Endothelial cell of umbilical vein (primary cell): ENCODE results near the gene COL8A1. TPM values are rescaled to one million over a fixed set of nuclear protein-coding genes. Genes with fewer than 3 reads are reported as not detected.

Experiments used
- BruUV-seq: library from RNA; stranded (reverse); fragments of 400-500 nt; replicated peaks from 2 replicates; lab custom pipeline; 2021; lab: Mats Ljungman, UMichigan
- CTCF ChIA-PET: fragments of 300-600, 350-600 bp; sonication (Branson Sonifier 250); formaldehyde crosslinking; loops from one replicate; lab custom pipeline; 2021; ENCODE audit warnings: antibody characterized with exemption, inconsistent platforms; lab: Charles Lee
- POLR2A ChIA-PET: fragments of 300-600, 350-600 bp; sonication (Branson Sonifier 250); formaldehyde crosslinking; loops from one replicate; lab custom pipeline; 2021; ENCODE audit warnings: antibody characterized with exemption, inconsistent platforms; lab: Charles Lee
- DNase-seq: peaks from one replicate; pipeline ENCODE4 v3.0.0-alpha.2; 2011; ENCODE audit warnings: low read depth, low spot score
- FAIRE-seq: peaks from 2 replicates; lab custom pipeline; 2011; peaks lifted over from hg19 to GRCh38; lab: Jason Lieb, UNC
- H2AFZ ChIP-seq: 2 replicates; pipeline ENCODE4 v1.6.0; 2012; ENCODE audit warnings: low read depth, low read length, control low read depth, inconsistent platforms
- H3K27ac ChIP-seq: 2 replicates; pipeline ENCODE4 v1.5.1; 2011; ENCODE audit warnings: low read depth, mild to moderate bottlenecking, control low read depth, low read length, moderate library complexity; ENCODE audit not compliant: insufficient read depth
- H3K27me3 ChIP-seq, 2 experiments: 2 replicates each; pipeline versions ENCODE4 v1.6.0 to v1.6.1; 2011; ENCODE audit warnings: low read length in 2 of 2, mixed read lengths in 1 of 2; ENCODE audit not compliant: control insufficient read depth in 2 of 2, insufficient read depth in 2 of 2
- H3K36me3 ChIP-seq, 2 experiments: 2 replicates in 1 of 2; 3 replicates in 1 of 2; pipeline ENCODE4 v1.5.1; 2011; ENCODE audit warnings: low read length in 2 of 2, mild to moderate bottlenecking in 1 of 2, moderate library complexity in 1 of 2; ENCODE audit not compliant: control insufficient read depth in 2 of 2, insufficient read depth in 2 of 2; ENCODE audit errors: extremely low read depth in 1 of 2
- H3K4me1 ChIP-seq: 3 replicates; pipeline ENCODE4 v1.5.1; 2011; ENCODE audit warnings: mild to moderate bottlenecking, low read length; ENCODE audit not compliant: control insufficient read depth, insufficient read depth; ENCODE audit errors: extremely low read depth
- H3K4me2 ChIP-seq: 2 replicates; pipeline ENCODE4 v1.6.1; 2011; ENCODE audit warnings: low read length, control low read depth, mixed read lengths; ENCODE audit not compliant: insufficient read depth
- H3K4me3 ChIP-seq, 3 experiments: fragments of 200-600 bp in 1 of 3; sonication (generic), shearing (Covaris generic) in 1 of 3; replicated peaks in 1 of 3; 2 replicates each; pipeline ENCODE4 v1.5.1; 2011 to 2016; ENCODE audit warnings: control low read depth in 3 of 3, low read length in 3 of 3, mild to moderate bottlenecking in 2 of 3, inconsistent platforms in 1 of 3, low read depth in 1 of 3, moderate library complexity in 1 of 3; ENCODE audit not compliant: insufficient read depth in 1 of 3
- H3K79me2 ChIP-seq: 2 replicates; pipeline ENCODE4 v1.6.0; 2012; ENCODE audit warnings: low read length, inconsistent platforms; ENCODE audit not compliant: control insufficient read depth, insufficient read depth
- H3K9ac ChIP-seq: replicated peaks from 2 replicates; pipeline ENCODE3; 2011; ENCODE audit warnings: low read length, control low read depth; ENCODE audit not compliant: insufficient read depth; ENCODE audit errors: extremely low read depth
- H3K9me1 ChIP-seq: replicated peaks from 3 replicates; pipeline ENCODE4 v1.6.0; 2011; ENCODE audit warnings: mild to moderate bottlenecking, low read length; ENCODE audit not compliant: control insufficient read depth, insufficient read depth; ENCODE audit errors: extremely low read depth
- H3K9me3 ChIP-seq: replicated peaks from 2 replicates; pipeline ENCODE4 v1.5.1; 2012; ENCODE audit warnings: low read length, inconsistent platforms; ENCODE audit not compliant: control insufficient read depth, insufficient read depth
- H4K20me1 ChIP-seq: replicated peaks from 2 replicates; pipeline ENCODE3; 2011; ENCODE audit warnings: mild to moderate bottlenecking, low read length; ENCODE audit not compliant: control insufficient read depth, insufficient read depth; ENCODE audit errors: extremely low read depth
- EZH2 ChIP-seq: IDR thresholded peaks from 2 replicates; pipeline ENCODE4 v1.6.1; 2012; ENCODE audit warnings: borderline replicate concordance, low read depth, mild to moderate bottlenecking, moderate library complexity, low read length, inconsistent platforms; ENCODE audit not compliant: severe bottlenecking
- GATA2 ChIP-seq: IDR thresholded peaks from 2 replicates; pipeline ENCODE4 v1.7.0; 2011; ENCODE audit warnings: low read depth, mild to moderate bottlenecking, moderate library complexity, mixed read lengths, low read length; ENCODE audit not compliant: insufficient read length, insufficient read depth
- JUN ChIP-seq: IDR thresholded peaks from 2 replicates; pipeline ENCODE4 v1.6.1; 2011; ENCODE audit warnings: borderline replicate concordance, low read depth; ENCODE audit not compliant: insufficient read length, insufficient read depth
- MYC ChIP-seq: IDR thresholded peaks from one replicate; pipeline ENCODE4 v1.6.1; 2011; ENCODE audit warnings: mild to moderate bottlenecking, low read depth, low read length
- POLR2A ChIP-seq: IDR thresholded peaks from 2 replicates; pipeline ENCODE4 v1.6.1; 2012; ENCODE audit warnings: low read depth, mild to moderate bottlenecking, control low read depth, low read length
- POLR2AphosphoS5 ChIP-seq: IDR thresholded peaks from 2 replicates; pipeline ENCODE4 v1.6.1; 2012; ENCODE audit warnings: low read depth, mild to moderate bottlenecking, control low read depth, low read length, moderate library complexity; ENCODE audit not compliant: insufficient read depth
- dilution Hi-C: fragments of 300-500 bp; cut with MboI; formaldehyde crosslinking; loops from one replicate; pipeline ENCODE4 v1.15.0; 2019; ENCODE audit warnings: low sequenced_read_pairs; ENCODE audit not compliant: extremely low pct_ligation_motif_present
- intact Hi-C: fragments of 100-400 bp; cut with micrococcal nuclease; formaldehyde crosslinking; loops from one replicate; pipeline ENCODE4 v1.10.0; 2022
- polyA plus RNA-seq, 4 experiments: library from polyadenylated mRNA; depleted of rRNA in 3 of 4; stranded (reverse) in 3 of 4; unstranded in 1 of 4; fragments of >200 nt; gene quantifications; 2 replicates each; pipeline versions ENCODE4 v1.2.1 to v1.2.3, GENCODE V29; 2011 to 2012; ENCODE audit warnings: missing spikeins in 1 of 4
- total RNA-seq: library from RNA; stranded (reverse); gene quantifications from 2 replicates; pipeline ENCODE4 v1.2.3, GENCODE V29; 2021
- TF ChIP-seq, protein P1 (sequence below), 2 donors: IDR thresholded peaks; 1 replicate in 1 of 2; 2 replicates in 1 of 2; pipeline ENCODE4 v1.5.1; 2011; ENCODE audit warnings: low read length in 2 of 2, mild to moderate bottlenecking in 2 of 2, moderate library complexity in 2 of 2, control low read depth in 1 of 2, inconsistent platforms in 1 of 2, low read depth in 1 of 2; ENCODE audit not compliant: insufficient read depth in 1 of 2; ENCODE audit errors: extremely low read depth in 1 of 2

Gene COL8A1
- total and polyA plus RNA-seq, 2 donors (not counting 3 experiments of a cell fraction or from before 2014, with no cell fraction given) = 358 to 634 TPM

GRCh38 chr3:99625643-99626416 is 12.6 kb upstream of the COL8A1 start:
- dilution Hi-C loops = no loop called here
- FAIRE-seq (peak; percentile 4), DNase-seq (peak; percentile 43)
- H4K20me1 ChIP-seq = no peaks in the 10 kb centered on the region
- no peaks in the 10 kb centered on the region for H3K9me3 ChIP-seq
- H2AFZ ChIP-seq = peak overlapping the region; percentile 59
- H3K4me1 ChIP-seq = peaks cover 21% of the 10 kb centered on the region
- no TSS peak for BruUV-seq
- no peaks in the 10 kb centered on the region for H3K36me3 ChIP-seq
- no peaks in the 10 kb centered on the region for H3K9me1 ChIP-seq
- H3K4me2 ChIP-seq = no peak overlapping the region
- H3K79me2 ChIP-seq = no peaks in the 10 kb centered on the region
- ChIA-PET CTCF (interaction anchor here (1.3 kb wide), 1 partner anchor 76 kb away, joined by 3 read pairs; no protein-coding TSS in a partner anchor), POLR2A (interaction anchor here (0.6 kb wide), 1 partner anchor 13 kb away, joined by 6 read pairs; the partner anchor contains the start of gene COL8A1)
- no peak overlapping the region for H3K4me3 ChIP-seq
- no peaks in the 10 kb centered on the region for H3K27me3 ChIP-seq
- H3K9ac ChIP-seq = no peak overlapping the region
- no peak overlapping the region for H3K27ac ChIP-seq
- intact Hi-C loops = no loop called here
- TF ChIP-seq MYC (no peak), GATA2 (no peak), EZH2 (no peak), POLR2A (peak; percentile 34), POLR2AphosphoS5 (no peak), JUN (no peak)
- TF ChIP-seq, protein P1, sequence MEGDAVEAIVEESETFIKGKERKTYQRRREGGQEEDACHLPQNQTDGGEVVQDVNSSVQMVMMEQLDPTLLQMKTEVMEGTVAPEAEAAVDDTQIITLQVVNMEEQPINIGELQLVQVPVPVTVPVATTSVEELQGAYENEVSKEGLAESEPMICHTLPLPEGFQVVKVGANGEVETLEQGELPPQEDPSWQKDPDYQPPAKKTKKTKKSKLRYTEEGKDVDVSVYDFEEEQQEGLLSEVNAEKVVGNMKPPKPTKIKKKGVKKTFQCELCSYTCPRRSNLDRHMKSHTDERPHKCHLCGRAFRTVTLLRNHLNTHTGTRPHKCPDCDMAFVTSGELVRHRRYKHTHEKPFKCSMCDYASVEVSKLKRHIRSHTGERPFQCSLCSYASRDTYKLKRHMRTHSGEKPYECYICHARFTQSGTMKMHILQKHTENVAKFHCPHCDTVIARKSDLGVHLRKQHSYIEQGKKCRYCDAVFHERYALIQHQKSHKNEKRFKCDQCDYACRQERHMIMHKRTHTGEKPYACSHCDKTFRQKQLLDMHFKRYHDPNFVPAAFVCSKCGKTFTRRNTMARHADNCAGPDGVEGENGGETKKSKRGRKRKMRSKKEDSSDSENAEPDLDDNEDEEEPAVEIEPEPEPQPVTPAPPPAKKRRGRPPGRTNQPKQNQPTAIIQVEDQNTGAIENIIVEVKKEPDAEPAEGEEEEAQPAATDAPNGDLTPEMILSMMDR (IDR thresholded peaks at IDR 0.05; ENCODE audit: extremely low read depth in 1 of 2, insufficient read depth in 1 of 2, low read depth in 1 of 2, low read length in 2 of 2) = no peak
